K562 (cell line): ENCODE data around the gene MAP3K6. TPM values are rescaled to one million over a fixed set of nuclear protein-coding genes. Genes with fewer than 3 reads are reported as not detected.

ENCODE experiments used
- BCLAF1 ChIP-seq, 2 experiments: fragments of 450-650 bp in 1 of 2; IDR thresholded peaks; 2 replicates each; pipeline ENCODE4 v1.6.1; 2011 to 2017; ENCODE audit warnings: low read depth in 2 of 2, antibody characterized with exemption in 1 of 2, borderline replicate concordance in 1 of 2, low read length in 1 of 2, mild to moderate bottlenecking in 1 of 2, mixed read lengths in 1 of 2; ENCODE audit not compliant: control insufficient read depth in 1 of 2
- CREB1 ChIP-seq, 2 experiments: sonication (generic) in 1 of 2; formaldehyde crosslinking in 1 of 2; IDR thresholded peaks; 2 replicates each; pipeline versions ENCODE4 v1.6.1 to v1.8.0; 2012 to 2022; ENCODE audit warnings: inconsistent platforms in 1 of 2, mild to moderate bottlenecking in 1 of 2, missing genetic modification reagents in 1 of 2, moderate library complexity in 1 of 2
- CREM ChIP-seq: IDR thresholded peaks from 2 replicates; pipeline ENCODE4 v1.6.1; 2014; ENCODE audit warnings: antibody characterized with exemption, low read depth
- DACH1 ChIP-seq: fragments of 450-650 bp; IDR thresholded peaks from 2 replicates; pipeline ENCODE4 v1.6.1; 2018; ENCODE audit not compliant: partially characterized antibody
- PHF21A ChIP-seq: fragments of 450-650 bp; IDR thresholded peaks from 2 replicates; pipeline ENCODE4 v1.6.1; 2017; ENCODE audit warnings: low read depth, borderline replicate concordance
- SMARCA4 ChIP-seq: fragments of 450-650 bp; IDR thresholded peaks from 2 replicates; pipeline ENCODE4 v1.6.1; 2016
- TFAM ChIP-seq: fragments of 250-450 bp; sonication (Bioruptor Pico); conservative IDR thresholded peaks from 2 replicates; pipeline ENCODE4 v1.5.0; 2021; ENCODE audit warnings: mild to moderate bottlenecking, moderate library complexity
- ZFPM2 ChIP-seq: fragments of 250-450 bp; sonication (Bioruptor Pico); IDR thresholded peaks from 2 replicates; pipeline ENCODE4 v1.5.1; 2022; ENCODE audit warnings: mild to moderate bottlenecking
- ZNF444 ChIP-seq: fragments of 250-450 bp; sonication (Bioruptor Pico); IDR thresholded peaks from 2 replicates; pipeline ENCODE4 v1.4.0; 2020; ENCODE audit warnings: mild to moderate bottlenecking, moderate library complexity
- polyA plus RNA-seq, 8 experiments: library from polyadenylated mRNA; depleted of rRNA in 4 of 8; stranded (reverse) in 5 of 8; unstranded in 3 of 8; fragments of >200 nt; fragmentation: Nextera tagmentation in 2 of 8; fragmentation: Illumina TruSeq in 1 of 8; extraction: Ambion mirVana in 2 of 8; extraction: Trizol in 1 of 8; gene quantifications; 2 replicates each; pipeline versions ENCODE4 v1.2.1 to v1.2.3, GENCODE V29; 2011 to 2014; ENCODE audit warnings: inconsistent platforms in 1 of 8, missing spikeins in 1 of 8
- total RNA-seq, 7 experiments: library from RNA; depleted of rRNA in 6 of 7; stranded (reverse); fragments of >200 nt in 6 of 7; fragmentation: Illumina TruSeq in 2 of 7; extraction: Trizol in 2 of 7; gene quantifications; 2 replicates each; pipeline versions ENCODE4 v1.2.1 to v1.2.3, GENCODE V29; 2011 to 2021; ENCODE audit warnings: low replicate concordance in 1 of 7
- TF ChIP-seq, protein P1 (sequence below), 2 experiments: fragments of 450-650 bp in 1 of 2; sonication (generic) in 1 of 2; formaldehyde crosslinking in 1 of 2; IDR thresholded peaks; 2 replicates each; pipeline versions ENCODE4 v1.7.1 to v1.9.0; 2016 to 2022; ENCODE audit warnings: inconsistent platforms in 1 of 2, mild to moderate bottlenecking in 1 of 2, missing genetic modification reagents in 1 of 2
- TF ChIP-seq, protein P2 (sequence below): fragments of 250-450 bp; sonication (Bioruptor Pico); IDR thresholded peaks from 2 replicates; pipeline ENCODE4 v1.4.0; 2020; ENCODE audit warnings: mild to moderate bottlenecking, moderate library complexity

Gene MAP3K6
- total and polyA plus RNA-seq, 9 of the 15 experiments (the other 6 are each of a cell fraction or from before 2014, with no cell fraction given): 0.99 to 21.9 (median 7.0) TPM

- TF ChIP-seq, protein P1, sequence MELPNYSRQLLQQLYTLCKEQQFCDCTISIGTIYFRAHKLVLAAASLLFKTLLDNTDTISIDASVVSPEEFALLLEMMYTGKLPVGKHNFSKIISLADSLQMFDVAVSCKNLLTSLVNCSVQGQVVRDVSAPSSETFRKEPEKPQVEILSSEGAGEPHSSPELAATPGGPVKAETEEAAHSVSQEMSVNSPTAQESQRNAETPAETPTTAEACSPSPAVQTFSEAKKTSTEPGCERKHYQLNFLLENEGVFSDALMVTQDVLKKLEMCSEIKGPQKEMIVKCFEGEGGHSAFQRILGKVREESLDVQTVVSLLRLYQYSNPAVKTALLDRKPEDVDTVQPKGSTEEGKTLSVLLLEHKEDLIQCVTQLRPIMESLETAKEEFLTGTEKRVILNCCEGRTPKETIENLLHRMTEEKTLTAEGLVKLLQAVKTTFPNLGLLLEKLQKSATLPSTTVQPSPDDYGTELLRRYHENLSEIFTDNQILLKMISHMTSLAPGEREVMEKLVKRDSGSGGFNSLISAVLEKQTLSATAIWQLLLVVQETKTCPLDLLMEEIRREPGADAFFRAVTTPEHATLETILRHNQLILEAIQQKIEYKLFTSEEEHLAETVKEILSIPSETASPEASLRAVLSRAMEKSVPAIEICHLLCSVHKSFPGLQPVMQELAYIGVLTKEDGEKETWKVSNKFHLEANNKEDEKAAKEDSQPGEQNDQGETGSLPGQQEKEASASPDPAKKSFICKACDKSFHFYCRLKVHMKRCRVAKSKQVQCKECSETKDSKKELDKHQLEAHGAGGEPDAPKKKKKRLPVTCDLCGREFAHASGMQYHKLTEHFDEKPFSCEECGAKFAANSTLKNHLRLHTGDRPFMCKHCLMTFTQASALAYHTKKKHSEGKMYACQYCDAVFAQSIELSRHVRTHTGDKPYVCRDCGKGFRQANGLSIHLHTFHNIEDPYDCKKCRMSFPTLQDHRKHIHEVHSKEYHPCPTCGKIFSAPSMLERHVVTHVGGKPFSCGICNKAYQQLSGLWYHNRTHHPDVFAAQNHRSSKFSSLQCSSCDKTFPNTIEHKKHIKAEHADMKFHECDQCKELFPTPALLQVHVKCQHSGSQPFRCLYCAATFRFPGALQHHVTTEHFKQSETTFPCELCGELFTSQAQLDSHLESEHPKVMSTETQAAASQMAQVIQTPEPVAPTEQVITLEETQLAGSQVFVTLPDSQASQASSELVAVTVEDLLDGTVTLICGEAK (IDR thresholded peaks at IDR 0.05): 0 out of 2 replicates have a peak, but pooled peaks have one; percentile 61
- TF ChIP-seq, protein P1 (CRISPR knock-in tag; IDR thresholded peaks at IDR 0.05): no peak
- TF ChIP-seq CREM: peak; percentile 85
- TF ChIP-seq BCLAF1 (IDR thresholded peaks at IDR 0.05; ENCODE audit: borderline replicate concordance in 1 of 2, control insufficient read depth in 1 of 2, low read depth in 2 of 2, low read length in 1 of 2): no peak
- TF ChIP-seq PHF21A: no peak
- TF ChIP-seq, protein P2, sequence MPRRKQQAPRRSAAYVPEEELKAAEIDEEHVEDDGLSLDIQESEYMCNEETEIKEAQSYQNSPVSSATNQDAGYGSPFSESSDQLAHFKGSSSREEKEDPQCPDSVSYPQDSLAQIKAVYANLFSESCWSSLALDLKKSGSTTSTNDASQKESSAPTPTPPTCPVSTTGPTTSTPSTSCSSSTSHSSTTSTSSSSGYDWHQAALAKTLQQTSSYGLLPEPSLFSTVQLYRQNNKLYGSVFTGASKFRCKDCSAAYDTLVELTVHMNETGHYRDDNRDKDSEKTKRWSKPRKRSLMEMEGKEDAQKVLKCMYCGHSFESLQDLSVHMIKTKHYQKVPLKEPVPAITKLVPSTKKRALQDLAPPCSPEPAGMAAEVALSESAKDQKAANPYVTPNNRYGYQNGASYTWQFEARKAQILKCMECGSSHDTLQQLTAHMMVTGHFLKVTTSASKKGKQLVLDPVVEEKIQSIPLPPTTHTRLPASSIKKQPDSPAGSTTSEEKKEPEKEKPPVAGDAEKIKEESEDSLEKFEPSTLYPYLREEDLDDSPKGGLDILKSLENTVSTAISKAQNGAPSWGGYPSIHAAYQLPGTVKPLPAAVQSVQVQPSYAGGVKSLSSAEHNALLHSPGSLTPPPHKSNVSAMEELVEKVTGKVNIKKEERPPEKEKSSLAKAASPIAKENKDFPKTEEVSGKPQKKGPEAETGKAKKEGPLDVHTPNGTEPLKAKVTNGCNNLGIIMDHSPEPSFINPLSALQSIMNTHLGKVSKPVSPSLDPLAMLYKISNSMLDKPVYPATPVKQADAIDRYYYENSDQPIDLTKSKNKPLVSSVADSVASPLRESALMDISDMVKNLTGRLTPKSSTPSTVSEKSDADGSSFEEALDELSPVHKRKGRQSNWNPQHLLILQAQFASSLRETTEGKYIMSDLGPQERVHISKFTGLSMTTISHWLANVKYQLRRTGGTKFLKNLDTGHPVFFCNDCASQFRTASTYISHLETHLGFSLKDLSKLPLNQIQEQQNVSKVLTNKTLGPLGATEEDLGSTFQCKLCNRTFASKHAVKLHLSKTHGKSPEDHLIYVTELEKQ (CRISPR knock-in tag): no peak
- no peak for TF ChIP-seq ZFPM2 (CRISPR knock-in tag)
- no peak for TF ChIP-seq TFAM
- no peak for TF ChIP-seq ZNF444 (CRISPR knock-in tag)
- 0 out of 2 replicates have a peak, but pooled peaks have one; percentile 29 for TF ChIP-seq CREB1 (IDR thresholded peaks at IDR 0.05)
- TF ChIP-seq CREB1 (CRISPR knock-in tag; IDR thresholded peaks at IDR 0.05): no peak
- no peak for TF ChIP-seq SMARCA4
- no peak for TF ChIP-seq DACH1
Observed at GRCh38 chr1:27391511-27392095, 24.8 kb upstream of the MAP3K6 start (continued).
